Stimulated activated CD8-positive, alpha-beta memory T cell treated with anti-CD3 and anti-CD28 coated beads, Interleukin-4, amount 100 ng/mL, for 48 hours (primary cell): ENCODE data around the gene SLC49A4.
"Not testable (repeated sequence)": the region's sequence is repeated elsewhere in the genome, so short reads cannot be mapped to it uniquely, and the experiment has no call there.

Source experiments
- DNase-seq: peaks from one replicate; pipeline ENCODE4 v3.0.0-alpha.2; 2020

Gene SLC49A4

GRCh38 chr3:122794779-122795673, at the start of gene SLC49A4:
SLC49A4 (plus strand) TSS chr3:122795069; CDS start chr3:122795193, 124 bp downstream.
- DNase-seq = peak; percentile 77

DNA sequence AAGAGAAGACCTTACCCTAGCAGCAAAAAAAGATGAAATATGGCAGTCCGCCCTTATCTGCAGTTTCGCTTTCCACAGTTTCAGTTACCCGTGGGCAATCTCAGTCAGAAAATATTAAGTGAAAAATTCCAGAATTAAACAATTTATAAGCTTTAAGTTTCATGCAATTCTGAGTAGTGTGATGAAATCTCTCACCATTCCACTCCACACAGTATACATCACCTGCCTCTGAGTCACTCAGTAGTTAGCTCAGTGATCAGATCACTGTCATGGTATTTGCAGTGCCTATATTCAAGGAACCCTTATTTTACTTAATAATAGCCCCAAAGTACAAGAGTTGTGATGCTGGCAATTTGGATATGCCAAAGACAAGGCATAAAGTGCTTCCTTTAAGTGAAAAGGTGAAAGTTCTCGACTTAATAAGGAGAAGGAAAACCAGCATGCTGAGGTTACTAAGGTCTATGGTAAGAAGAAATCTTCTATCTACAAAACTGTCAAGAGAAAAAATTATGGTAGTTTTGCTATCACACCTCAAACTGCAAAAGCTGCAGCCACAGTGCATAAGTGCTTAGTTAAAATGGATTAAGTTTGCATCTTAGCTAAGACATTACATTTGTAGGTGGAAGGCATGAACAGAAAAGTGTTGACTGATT, 49.4 kb upstream of the SLC49A4 start:
- DNase-seq = no peak

- not testable (repeated sequence) for DNase-seq
Observed at GRCh38 chr3:122747295-122747694, 47.6 kb upstream of the SLC49A4 start.

DNA sequence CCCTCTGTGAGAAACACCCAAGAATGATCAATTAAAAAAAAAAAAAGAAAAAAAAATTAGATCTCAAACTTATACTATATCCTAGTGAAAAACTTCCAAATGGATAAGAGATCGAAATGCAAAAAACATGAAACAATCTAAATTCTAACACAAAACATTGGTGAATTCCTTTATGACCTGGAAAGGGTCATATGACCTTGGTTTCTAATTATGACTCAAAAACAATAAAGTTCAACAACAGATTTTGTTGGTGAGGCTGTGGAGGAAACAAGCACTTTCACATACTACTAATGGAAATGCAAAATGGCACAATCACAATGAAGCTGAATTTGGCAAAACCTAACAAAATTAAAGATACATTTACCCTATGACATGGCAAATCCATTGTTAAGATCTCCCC, 46.5 kb upstream of the SLC49A4 start:
- DNase-seq = no peak

DNA sequence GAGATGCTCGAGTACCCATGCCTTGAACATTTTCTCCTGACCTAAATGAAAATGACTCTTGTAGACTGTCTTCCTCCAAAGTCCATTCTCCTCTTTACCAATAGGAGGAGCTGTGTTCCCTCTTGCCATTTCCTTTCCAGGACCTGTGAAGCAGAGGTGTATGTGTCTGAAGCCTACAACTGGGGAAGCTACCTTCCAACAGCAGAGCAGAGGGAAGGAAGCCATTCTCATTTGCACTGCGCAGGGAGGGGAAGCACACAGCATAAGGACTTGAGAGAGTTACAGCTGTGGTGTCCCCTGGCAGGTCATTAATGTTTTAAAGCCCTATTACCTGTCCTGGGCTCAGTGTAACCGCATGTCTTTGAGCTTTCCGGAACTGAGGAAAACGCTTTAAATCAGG, 39.9 kb upstream of the SLC49A4 start:
- no peak for DNase-seq

- no peak for DNase-seq
Observed at GRCh38 chr3:122755491-122755890, 39.4 kb upstream of the SLC49A4 start.

DNA sequence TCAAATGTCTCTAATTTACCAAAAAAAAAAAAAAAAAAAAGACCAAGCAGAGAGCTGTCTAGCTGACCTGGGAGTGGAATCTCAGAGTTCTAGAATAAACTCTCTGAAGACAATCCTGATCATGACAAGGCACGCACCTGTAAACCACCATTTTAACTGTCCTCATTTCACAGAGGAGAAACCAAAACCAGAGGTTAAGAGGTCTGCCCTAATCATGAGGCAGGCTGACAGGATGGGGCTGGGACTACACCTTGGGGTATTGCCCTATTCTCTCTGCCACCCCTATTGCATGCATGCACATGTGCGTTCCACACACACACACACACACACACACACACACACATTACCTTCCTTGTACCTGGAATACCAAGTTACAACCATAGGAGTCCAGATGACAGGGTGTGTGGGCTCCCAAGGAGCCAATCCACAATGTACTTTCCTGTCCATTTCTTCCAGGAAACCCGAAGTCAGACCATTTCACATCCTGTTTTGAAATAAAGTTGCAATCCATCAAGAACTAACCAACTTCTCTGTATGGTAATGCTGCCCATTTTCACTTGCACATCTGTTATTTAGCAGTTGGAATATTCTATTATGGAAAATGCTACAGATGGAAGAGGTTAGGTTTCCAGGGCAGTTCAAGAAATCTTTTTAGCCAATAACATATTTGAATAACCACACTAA, 35.9 kb upstream of the SLC49A4 start:
- no peak for DNase-seq

- DNase-seq = no peak
Observed at GRCh38 chr3:122760453-122761271, 34.2 kb upstream of the SLC49A4 start.

DNA sequence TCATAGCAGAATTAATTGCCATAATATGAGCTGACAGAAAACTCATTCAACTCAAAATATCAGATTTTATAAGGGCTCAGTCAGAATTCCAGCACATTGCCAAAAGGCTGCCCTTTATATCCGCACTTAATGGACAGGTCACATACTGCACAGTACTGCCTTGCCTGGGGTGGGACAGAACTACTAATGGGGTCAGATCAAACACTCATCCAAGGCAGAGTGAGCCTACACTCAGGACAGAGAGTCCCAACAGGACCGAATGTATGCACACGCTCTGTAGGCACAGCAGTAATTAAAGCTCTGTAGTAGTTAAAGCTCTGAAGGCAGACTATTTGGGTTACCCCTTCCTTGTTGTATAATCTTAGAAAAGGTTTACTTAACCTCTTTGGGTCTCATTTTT, 28.4 kb upstream of the SLC49A4 start:
- DNase-seq = no peak

GRCh38 chr3:122767540-122768372, 27.1 kb upstream of the SLC49A4 start:
- no peak for DNase-seq

DNA sequence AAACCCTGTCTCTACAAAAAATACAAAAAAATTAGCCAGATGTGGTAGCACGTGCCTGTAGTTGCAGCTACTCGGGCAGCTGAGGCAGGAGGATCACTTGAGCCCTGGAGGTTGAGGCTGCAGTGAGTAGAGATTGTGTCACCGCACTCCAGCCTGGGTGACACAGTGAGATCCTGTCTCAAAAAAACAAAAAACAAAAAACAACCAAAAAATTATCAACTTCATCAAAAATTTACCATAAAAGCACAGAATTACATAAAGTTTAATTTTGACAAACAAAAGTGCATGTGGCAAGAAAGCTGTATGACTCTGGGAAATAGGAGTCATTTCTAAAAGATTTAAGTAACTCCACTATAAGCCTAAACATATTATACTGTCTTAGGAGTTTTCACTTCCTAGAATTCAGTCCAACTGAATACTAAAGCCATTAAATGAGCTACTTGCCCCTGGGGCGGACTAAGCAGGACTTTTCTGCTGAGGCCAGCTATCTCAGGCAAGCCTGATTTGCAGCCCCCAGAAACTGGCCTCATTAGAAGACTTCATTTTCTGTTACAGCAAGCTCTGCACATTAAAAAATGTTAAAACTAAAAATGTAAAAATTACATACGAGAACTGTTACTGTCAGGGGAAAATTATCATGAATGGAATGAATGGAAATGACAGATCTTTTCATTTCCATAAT, 24.2 kb upstream of the SLC49A4 start:
- no peak for DNase-seq

GRCh38 chr3:122772827-122773226, 22.0 kb upstream of the SLC49A4 start:
- DNase-seq = no peak

DNA sequence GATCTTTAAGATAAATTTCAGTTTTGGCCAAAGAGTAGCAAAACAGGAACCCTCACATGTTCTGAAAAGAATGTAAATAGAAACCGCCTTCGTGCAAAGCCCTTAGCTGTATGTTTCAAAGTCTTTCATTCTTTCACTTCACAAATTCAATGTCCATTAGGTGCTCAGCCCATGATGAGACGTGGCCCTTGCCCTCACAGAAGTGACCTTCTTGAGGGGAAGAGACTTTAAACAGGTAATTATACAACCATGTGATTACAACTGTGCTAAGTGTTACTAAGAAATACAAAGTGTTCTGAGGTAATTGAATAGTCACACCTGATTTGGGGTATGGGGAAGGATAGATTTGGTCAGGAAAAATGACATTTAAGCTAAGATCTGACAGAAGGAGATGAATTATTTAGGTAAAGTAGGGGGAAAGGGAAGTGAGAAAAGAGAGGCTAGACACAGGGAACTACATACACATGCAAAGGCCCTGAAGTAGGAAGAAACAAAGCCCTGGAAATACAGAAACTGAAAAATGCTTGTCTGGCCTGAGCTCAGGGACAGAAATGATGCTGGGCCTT, 20.8 kb upstream of the SLC49A4 start:
- DNase-seq = no peak

- DNase-seq = no peak
Observed at GRCh38 chr3:122774564-122774963, 20.3 kb upstream of the SLC49A4 start.

DNA sequence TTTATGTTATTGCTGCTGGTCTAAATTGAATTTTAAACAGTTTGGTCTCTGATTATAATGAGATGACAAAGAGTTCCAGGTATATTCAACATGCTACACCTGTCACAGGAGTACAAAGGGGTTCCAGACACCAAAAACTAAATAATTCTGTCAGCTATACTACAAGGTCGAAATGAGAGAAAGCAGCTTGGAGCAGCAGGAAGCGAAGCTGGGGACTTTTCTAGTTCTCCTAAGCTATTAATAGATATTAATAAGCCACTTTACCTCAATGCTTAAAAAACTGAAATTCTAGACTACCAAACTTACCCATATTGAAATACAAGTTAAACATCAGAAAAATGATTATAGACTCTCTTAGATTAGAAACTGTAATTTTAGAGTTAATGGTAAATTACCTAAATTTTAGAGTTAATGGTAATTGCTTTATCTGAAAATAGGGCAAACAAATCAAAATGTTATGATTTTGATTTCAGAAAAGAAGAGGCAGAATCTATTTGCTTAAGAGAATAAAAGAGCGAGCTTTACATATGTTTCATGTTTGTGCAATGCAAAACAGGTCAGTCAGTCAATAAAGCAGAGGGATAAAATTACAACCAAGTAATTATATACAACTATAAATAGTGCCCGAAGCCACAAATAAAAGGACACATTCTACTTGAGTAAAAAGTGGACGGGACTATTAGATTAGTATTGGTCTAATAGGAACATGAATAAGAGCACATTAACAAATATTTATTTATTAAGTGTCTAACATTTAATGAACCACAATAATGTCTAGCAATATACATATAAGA, 18.0 kb upstream of the SLC49A4 start:
- no peak for DNase-seq

DNA sequence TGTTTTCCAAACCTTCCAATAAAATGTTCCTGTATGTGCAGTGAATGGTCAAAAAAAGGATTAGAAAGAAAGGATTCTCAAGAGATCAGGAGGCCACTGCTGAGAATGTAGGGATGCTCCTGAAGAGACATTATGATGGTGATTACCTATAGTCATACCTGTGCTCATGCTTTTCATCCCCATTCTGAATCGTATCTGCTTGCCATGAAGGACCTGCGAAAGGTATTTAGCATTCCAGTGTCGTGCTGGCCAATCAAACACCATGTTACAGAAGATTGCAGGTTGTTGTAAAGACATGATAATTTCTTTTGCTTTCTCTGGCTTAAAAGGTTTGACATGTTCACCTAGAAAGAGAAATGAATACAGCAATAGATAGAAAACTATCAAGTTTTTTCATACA, 17.3 kb upstream of the SLC49A4 start:
- DNase-seq = no peak

DNA sequence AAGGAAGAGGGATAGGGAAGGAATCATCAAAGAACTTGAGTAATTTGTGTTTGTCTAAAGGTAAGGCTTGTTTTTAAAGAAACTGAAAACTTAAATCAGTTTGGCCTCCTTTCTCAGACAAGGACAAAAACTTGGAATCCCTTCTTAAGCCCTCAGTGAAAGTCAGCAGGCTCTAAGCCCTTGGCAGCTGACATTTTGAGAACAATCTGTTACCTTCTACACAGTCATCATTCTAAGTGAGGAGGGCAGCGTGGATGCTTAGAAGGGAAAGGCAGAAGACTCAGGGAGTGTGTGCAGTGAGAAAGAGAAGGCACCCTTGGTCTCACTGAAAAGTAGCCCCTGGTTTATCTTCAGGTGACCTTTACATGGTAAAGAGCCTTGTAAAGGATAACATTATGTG, 12.1 kb upstream of the SLC49A4 start:
- DNase-seq = no peak

DNA sequence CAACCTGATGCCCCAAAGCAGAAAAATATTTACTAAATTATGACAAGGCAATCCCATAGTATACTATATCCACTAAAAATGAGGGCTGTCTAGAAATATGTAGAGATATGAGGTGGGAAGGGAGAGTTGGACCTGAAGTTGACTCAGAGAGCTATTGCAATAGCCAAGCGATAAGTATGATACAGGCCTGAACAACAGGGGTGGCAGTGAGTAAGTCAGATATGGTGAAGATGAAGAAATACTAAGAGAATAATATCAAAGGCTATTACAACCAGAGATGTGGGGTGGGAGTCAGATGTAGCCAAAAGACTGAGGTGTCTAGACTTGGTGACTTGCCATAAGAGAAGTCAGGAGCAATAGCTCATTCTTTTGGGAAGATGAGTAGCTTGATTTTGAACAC, 10.4 kb upstream of the SLC49A4 start:
- DNase-seq = no peak

- DNase-seq = no peak
Observed at GRCh38 chr3:122785231-122785630, 9.6 kb upstream of the SLC49A4 start.

DNA sequence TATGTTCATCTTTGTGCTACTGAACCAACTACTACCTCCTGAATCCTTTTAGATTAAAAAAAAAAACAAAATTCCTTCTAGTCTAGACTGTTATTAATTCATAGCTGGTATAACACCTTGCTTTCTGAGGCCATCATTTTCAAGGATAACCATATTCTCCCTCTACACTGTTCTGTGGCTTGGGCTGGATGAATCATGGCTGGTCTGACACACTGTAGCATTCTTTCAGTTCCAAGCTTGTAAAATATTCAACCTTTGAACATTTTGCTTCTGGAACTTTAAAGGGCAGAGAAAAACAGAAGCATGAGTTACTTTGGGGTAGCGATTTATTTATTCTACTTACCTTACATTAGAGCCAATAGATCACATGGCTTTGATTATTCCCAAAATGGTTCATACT, 8.8 kb upstream of the SLC49A4 start:
- DNase-seq = no peak
